ENCODE measurements around the gene GSDME.

The GSDME gene

DNA sequence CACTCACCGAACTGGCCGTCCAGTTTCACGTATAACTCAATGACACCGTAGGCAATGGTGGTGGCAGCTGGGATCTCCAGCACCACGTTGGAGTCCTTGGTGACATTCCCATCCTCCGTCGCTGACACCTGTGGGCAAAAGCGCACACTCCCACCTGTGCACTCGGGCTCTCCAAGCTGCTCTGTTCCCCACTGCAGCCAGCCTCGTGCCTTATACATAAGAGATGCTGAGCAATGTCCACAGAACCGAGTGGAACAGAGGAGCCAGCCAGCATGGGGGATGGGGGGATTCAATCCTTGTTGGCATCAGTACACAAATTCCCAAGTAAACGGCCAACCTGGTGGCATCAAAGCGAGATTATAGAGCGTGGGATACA lies 40.0 kb downstream of the GSDME start:
- no peak overlapping the region for H3K4me3 ChIP-seq (ENCODE audit: low read length)
- DNase-seq (ENCODE audit: low read depth) = no peak
- TF ChIP-seq, protein P1, sequence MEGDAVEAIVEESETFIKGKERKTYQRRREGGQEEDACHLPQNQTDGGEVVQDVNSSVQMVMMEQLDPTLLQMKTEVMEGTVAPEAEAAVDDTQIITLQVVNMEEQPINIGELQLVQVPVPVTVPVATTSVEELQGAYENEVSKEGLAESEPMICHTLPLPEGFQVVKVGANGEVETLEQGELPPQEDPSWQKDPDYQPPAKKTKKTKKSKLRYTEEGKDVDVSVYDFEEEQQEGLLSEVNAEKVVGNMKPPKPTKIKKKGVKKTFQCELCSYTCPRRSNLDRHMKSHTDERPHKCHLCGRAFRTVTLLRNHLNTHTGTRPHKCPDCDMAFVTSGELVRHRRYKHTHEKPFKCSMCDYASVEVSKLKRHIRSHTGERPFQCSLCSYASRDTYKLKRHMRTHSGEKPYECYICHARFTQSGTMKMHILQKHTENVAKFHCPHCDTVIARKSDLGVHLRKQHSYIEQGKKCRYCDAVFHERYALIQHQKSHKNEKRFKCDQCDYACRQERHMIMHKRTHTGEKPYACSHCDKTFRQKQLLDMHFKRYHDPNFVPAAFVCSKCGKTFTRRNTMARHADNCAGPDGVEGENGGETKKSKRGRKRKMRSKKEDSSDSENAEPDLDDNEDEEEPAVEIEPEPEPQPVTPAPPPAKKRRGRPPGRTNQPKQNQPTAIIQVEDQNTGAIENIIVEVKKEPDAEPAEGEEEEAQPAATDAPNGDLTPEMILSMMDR (conservative IDR thresholded peaks at IDR 0.05; ENCODE audit: low read depth, low read length) = no peak

DNA sequence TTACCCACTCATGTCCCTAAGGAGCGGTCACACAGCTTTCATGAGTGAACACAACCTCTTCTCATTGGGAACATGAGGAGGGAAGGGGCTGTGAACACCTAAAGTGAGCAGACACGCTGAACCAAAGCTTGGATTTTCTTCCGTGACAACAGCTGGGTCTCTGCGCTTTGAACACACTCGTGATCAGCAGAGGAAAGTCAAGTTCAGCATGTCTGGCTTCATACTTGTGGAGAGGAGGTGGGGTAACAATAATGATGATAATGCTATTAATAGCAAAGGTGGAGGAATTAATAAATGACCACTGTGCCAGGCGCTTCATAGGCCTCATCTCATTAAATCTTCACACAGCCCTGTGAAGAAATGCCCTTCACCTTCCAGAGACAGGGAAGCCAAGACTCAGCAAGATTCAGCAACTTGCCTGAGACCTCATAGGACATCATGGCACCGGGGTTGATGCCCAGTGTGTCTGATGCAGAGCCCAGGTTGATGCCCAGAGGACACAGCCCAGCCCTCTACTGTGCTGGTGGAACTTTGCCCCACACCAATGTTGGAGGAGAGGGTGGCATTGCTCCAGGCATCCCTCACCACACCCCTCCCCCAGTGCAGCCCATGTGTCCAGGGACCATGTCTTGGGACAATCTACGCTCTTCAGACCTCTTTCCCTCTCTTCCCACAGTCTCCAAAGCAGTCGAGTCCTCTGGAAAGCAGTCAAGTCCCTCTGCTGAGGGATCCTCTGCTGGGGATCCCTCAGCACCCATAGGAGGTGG lies 40.6 kb downstream of the GSDME start:
- no peak for DNase-seq (ENCODE audit: low read depth)
- H3K4me3 ChIP-seq (ENCODE audit: low read length) = no peak overlapping the region
- TF ChIP-seq, protein P1 (conservative IDR thresholded peaks at IDR 0.05; ENCODE audit: low read depth, low read length) = no peak

DNA sequence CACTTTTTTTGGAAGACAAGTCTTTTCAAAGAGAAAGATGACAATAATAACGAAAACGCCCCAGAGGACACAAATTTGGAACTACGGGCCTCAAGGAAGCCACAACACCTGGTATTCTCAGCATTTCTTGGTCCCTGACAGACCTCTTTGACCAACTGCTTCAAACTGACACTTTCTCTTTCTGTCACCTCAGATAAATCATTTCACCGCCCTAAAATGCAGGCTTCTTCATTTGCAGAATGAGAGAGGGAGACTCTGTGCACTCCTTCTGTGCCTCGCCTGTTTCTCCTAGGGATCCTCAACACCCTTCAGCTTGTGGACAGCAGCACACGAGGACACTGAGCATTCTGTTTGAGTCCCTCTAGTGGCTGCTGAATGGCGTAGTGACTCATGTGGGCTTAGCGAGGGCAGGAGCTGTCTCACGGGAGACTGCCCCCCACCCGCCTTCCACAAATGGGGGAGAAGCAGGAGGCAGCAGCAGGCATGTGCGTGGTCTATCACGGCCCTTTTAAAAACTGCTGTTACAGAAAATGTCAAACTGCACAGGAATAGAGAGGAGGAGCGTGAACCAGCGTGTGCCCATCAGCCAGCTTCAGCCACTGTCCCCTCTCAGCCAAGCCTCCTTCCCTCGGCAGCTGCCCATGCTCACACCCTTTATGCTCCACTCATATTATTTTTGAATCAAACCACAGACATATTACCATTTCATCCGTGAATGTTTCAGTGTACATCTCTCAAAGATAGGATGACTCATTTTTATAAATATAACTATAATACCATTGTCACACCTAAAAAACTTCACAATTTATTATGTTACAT lies 41.4 kb downstream of the GSDME start:
- TF ChIP-seq, protein P1 (conservative IDR thresholded peaks at IDR 0.05; ENCODE audit: low read depth, low read length) = peak; percentile 60
- no peak overlapping the region for H3K4me3 ChIP-seq (ENCODE audit: low read length)
- DNase-seq (ENCODE audit: low read depth) = no peak

DNA sequence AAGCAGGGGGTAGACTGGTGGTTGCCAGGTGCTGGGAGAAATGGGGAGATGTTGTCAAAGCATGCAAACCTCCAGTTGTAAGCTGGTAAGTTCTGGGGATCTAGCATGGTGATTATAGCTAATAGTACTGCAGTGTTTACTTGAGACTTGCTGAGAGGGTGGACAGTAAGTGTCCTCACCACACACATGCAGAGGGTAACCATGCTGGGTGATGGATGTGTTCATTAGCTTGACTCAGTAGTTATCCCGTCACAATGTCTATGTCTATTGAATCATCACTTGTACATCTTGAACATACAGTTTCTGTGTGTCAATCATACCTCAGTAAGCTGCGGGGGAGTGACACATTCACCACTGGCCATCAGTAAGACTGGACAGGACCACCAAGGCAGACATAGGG lies 42.1 kb downstream of the GSDME start:
- DNase-seq (ENCODE audit: low read depth) = no peak
- H3K4me3 ChIP-seq (ENCODE audit: low read length) = no peak overlapping the region
- TF ChIP-seq, protein P1 (conservative IDR thresholded peaks at IDR 0.05; ENCODE audit: low read depth, low read length) = no peak

DNA sequence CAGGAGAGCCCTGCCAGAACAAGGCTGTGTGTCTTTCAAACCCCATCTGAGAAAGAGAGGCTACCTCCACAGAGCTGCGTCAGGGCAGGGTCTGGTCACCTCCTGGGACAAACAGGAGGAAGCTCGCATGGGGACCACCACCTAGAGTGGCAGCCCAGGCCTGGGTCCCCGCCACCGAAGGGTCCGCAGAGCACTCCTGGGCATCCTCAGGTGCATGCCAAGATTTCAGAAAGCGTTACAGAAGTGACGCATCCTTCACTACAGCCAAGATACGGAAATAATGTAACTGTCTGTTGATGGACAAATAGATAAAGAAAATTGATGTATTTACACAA lies 42.6 kb downstream of the GSDME start:
- DNase-seq (ENCODE audit: low read depth) = no peak
- H3K4me3 ChIP-seq (ENCODE audit: low read length) = no peak overlapping the region
- TF ChIP-seq, protein P1 (conservative IDR thresholded peaks at IDR 0.05; ENCODE audit: low read depth, low read length) = no peak

DNA sequence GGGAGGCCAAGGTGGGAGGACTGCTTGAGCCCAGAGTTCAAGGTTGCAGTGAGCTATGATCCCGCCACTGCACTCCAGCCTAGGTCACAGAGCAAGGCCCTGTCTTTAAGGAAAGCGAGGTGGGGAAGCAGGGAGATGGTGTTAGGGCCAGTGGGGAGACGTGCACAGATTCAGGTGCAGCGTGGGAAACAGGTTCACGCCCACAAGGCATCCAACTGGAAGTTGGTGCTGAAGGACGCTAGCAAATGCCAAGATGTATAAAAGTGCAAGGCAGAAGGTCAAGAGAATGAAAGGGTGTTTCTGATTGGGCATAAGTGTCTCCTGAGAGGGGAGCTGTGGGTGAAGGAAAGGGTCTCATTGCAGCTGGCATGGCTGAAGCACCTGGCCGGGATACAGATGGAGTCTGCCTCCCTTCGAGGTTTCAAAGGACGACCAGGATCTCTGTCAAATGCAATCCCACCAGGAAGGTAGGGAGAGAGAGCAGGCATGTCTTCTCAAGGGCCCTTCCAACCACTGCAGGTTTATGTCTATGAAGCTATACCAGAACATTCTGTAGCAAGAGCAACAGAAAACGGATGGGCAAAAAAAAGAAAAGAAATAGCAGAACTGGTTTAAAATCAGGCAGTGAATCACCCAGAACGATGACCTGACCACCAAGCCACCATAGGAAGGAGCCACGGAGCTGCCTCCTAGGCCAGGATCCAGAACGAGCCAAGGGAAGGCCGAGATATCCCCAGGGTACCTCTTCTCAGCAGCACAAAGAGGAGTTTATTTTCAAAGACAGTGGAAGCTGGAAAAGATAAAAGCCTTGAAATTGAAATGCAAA lies 43.2 kb downstream of the GSDME start:
- DNase-seq (ENCODE audit: low read depth) = no peak
- H3K4me3 ChIP-seq (ENCODE audit: low read length) = no peak overlapping the region
- TF ChIP-seq, protein P1 (conservative IDR thresholded peaks at IDR 0.05; ENCODE audit: low read depth, low read length) = no peak

Data from retinal pigment epithelial cell (primary cell).